A549 (cell line): Measurements from ENCODE around the gene ENOX2.

ENCODE experiments used
- CTCF ChIP-seq: fragments of >200 bp; sonication (Bioruptor Twin); formaldehyde crosslinking; IDR thresholded peaks from 3 replicates; pipeline ENCODE4 v1.5.1; 2016
- EP300 ChIP-seq, 2 experiments: fragments of >200 bp; sonication (Bioruptor Twin); formaldehyde crosslinking; IDR thresholded peaks; 2 replicates in 1 of 2; 3 replicates in 1 of 2; pipeline ENCODE4 v1.6.1; 2016 to 2017
- MAFK ChIP-seq: fragments of 450-650 bp; IDR thresholded peaks from 2 replicates; pipeline ENCODE4 v1.6.1; 2014; ENCODE audit not compliant: partially characterized antibody

GRCh38 chrX:130786030-130786429 lies 117.0 kb downstream of the ENOX2 start:
- TF ChIP-seq CTCF (no peak), MAFK (no peak), EP300 (IDR thresholded peaks at IDR 0.05) (no peak)
